HG03175 (cell line): ENCODE results near the gene CHRM1.
"Not testable (repeated sequence)": the region's sequence is repeated elsewhere in the genome, so short reads cannot be mapped to it uniquely, and the experiment has no call there.

Experiments used
- ATAC-seq: cut with Tn5 transposase; IDR thresholded peaks from one replicate; pipeline ENCODE4 v1.9.1; 2021; ENCODE audit warnings: mild to moderate bottlenecking, moderate library complexity; ENCODE audit not compliant: unreplicated experiment

Gene CHRM1

DNA sequence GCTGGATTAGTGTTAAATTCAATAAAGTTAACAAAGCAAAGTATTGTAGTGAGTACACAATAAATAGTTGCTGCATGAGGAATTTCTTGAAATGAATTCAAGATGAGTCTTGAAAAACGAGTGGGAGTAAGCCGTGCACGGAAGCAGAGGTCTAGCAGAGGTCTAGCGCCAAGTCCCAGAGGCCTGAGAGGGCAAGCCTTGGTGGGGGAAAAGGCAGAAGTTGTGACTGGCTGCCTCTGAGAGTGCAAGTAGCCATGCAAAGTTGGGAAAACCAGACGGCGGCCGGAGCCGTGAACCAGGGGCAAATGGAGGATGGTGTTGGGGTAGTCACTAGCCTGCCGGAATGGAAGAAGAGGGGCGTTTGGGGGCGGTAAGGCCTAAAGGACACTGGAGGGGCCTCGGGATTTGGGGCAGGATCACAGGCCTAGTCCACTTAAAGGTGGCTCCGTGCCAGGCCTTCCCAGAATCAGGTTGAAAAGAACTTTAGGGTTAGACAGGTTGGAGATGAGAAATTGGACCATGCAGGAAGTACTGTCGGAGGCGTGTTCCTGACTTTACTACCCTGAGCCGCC, 40.8 kb downstream of the CHRM1 start:
- peak; percentile 14 for ATAC-seq

GRCh38 chr11:62879235-62879978, 41.8 kb downstream of the CHRM1 start:
- ATAC-seq = no peak

DNA sequence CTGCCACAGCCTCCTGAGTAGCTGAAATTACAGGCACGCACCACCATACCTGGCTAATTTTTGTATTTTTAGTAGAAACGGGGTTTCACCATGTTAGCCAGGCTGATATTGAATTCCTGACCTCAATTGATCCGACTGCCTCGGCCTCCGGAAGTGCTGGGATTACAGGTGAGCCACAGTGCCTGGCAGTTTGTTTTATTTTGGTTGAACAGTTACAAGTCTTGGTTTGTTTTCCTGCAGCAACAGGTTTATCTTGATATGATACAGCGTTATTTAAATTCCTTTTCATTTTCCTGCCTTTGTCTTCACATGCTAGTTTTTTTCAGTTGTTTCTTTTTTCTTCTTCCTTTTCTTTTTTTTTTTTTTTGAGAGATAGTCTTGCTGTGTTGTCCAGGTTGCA, 44.5 kb downstream of the CHRM1 start:
- no peak for ATAC-seq

GRCh38 chr11:62875698-62876478, 45.3 kb downstream of the CHRM1 start:
- ATAC-seq = no peak

DNA sequence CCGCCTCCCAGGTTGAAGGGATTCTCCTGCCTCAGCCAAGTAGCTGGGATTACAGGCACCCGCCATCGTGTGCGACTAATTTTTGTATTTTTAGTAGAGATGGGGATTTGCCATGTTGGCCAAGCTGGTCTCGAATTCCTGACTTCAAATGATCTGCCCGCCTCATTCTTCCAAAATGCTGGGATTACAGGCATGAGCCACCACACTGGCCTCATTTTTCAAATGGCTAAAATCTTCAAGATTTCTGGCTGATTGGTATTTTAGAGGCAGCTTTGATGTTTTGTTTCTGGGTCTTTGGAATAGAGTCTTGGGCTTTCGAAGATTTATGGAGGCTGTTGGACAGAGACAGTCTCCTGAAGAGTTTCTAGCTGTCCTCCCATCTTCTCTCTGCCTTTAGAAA, 46.3 kb downstream of the CHRM1 start:
- ATAC-seq = no peak

DNA sequence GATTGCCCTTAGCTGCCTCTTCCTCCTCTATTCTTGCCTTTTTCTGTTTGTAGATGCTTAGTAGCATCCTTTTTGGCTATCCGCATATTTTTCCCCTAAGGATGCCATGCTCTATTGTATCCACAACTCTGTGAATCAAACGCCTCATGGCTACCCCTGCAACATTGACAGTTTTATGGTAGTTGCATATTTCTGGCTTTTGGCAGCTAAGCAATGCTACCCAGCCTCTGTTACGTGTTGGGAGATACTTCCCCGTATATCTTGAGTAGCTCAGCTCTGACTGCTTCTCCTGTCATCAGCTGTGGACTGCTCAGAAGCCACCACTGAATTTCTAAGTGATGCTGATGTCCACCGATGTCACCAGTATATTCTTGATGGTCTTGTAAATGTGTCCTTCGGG, 55.5 kb downstream of the CHRM1 start:
- no peak for ATAC-seq

DNA sequence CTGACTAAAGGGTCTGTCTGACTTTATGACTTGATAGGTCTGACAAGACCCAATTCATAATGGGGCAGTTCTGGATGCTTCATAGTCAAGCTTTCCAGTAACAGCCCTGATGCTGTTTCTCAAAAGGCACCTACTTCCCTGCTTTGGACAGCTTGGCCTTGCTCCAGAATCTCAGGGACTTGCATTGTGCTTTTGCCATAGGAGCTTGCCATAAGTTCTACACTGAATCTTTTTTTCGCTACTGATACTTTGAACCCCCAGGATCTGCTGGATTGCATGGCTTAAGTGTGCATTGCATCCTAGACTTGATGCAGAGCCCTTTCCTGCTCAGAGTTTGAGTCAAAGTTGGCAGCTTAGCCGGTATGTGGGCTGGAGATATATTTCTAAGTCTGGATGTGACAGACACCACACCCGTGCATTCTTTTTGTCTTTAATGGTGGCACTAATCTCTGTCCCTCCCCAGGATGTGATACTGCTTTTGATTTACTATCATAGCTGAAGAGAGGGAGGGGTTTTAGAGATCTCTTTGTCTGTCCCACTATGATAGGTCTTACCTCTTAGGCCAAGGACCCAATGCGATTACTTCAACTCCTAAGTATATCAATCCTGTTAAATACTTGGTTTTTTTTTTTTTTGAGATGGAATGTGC, 57.4 kb downstream of the CHRM1 start:
- no peak for ATAC-seq

DNA sequence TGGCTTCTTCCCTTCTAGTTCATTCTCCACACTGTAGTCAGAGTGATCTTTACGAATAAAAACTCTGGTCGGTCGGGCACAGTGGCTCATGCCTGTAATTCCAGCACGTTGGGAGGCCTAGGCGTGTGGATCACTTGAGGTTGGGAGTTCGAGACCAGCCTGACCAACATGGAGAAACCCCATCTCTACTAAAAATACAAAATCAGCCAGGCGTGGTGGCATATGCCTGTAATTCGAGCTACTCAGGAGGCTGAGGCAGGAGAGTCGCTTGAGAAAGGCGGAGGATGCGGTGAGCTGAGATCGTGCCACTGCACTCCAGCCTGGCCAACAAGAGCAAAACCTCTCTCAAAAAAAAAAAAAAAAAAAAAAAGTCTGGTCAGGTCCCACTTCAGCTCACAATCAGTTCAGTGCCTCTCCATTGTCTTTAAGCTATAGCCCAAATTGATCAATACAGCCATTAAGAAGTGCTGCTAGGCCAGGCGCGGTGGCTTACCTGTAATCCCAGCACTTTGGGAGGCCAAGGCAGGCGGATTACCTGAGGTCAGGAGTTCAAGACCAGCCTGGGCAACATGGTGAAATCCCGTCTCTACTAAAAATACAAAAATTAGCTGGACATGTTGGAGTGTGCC, 59.5 kb downstream of the CHRM1 start:
- not testable (repeated sequence) for ATAC-seq

GRCh38 chr11:62860835-62861563, 60.2 kb downstream of the CHRM1 start:
- no peak for ATAC-seq

DNA sequence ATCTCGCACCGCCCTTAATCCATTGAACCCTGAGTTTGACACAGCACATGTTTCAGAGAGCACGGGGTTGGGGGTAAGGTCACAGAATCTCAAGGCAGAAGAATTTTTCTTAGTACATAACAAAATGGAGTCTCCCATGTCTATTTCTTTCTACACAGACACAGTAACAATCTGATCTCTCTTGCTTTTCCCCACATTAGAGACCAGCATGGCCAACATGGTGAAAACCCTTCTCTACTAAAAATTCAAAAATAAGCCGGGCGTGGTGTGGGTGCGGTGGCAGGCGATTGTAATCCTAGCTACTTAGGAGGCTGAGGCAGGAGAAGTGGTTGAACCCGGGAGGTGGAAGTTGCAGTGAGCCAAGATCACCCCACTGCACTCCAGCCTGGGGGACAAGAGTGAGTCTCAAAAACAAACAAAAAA, 61.9 kb downstream of the CHRM1 start:
- not testable (repeated sequence) for ATAC-seq
